Prostate gland (tissue), 2 donors: Measurements from ENCODE around the gene IFIT1. TPM values are rescaled to one million over a fixed set of nuclear protein-coding genes. Genes with fewer than 3 reads are reported as not detected.
"Not testable (repeated sequence)": the region's sequence is repeated elsewhere in the genome, so short reads cannot be mapped to it uniquely, and the experiment has no call there.

ENCODE experiments used
- DNase-seq: peaks from one replicate; pipeline ENCODE4 v3.0.0-alpha.2; 2019; ENCODE audit warnings: low spot score
- H3K27ac ChIP-seq, 2 donors: fragments of 200-600 bp; sonication (generic); 2 replicates each; pipeline ENCODE4 v1.5.1; 2017 to 2019
- H3K27me3 ChIP-seq: fragments of 200-600 bp; sonication (generic); replicated peaks from 2 replicates; pipeline ENCODE4 v1.5.1; 2019; ENCODE audit not compliant: insufficient read depth
- H3K36me3 ChIP-seq, 2 donors: fragments of 200-600 bp; sonication (generic); 1 replicate in 1 of 2; 2 replicates in 1 of 2; pipeline versions ENCODE4 v1.5.1 to v1.8.1; 2017 to 2019
- H3K4me1 ChIP-seq: fragments of 200-600 bp; sonication (generic); replicated peaks from 2 replicates; pipeline ENCODE4 v1.5.1; 2019
- H3K4me3 ChIP-seq, 2 donors: fragments of 200-600 bp; sonication (generic); 2 replicates each; pipeline ENCODE4 v1.5.1; 2017 to 2019
- H3K9me3 ChIP-seq: fragments of 200-600 bp; sonication (generic); 2 replicates; pipeline ENCODE4 v1.5.1; 2017
- CTCF ChIP-seq, 4 experiments: fragments of 200-600 bp in 2 of 4; fragments of 450-650 bp in 2 of 4; sonication (generic) in 2 of 4; IDR thresholded peaks; 1 replicate in 3 of 4; 2 replicates in 1 of 4; pipeline ENCODE4 v1.5.1; 2016 to 2019; ENCODE audit warnings: antibody characterized with exemption in 4 of 4, mild to moderate bottlenecking in 2 of 4, moderate library complexity in 2 of 4
- POLR2A ChIP-seq: fragments of 450-650 bp; IDR thresholded peaks from one replicate; pipeline ENCODE4 v1.6.1; 2016; ENCODE audit warnings: antibody characterized with exemption, mild to moderate bottlenecking
- POLR2AphosphoS5 ChIP-seq: sonication (generic); formaldehyde crosslinking; IDR thresholded peaks from one replicate; pipeline ENCODE4 v1.6.1; 2017; ENCODE audit warnings: antibody characterized with exemption
- WGBS: methylation state at CpG from one replicate; pipeline ENCODE4 v1.1.5; 2018; 5-methylcytosine and 5-hydroxymethylcytosine counted together
- intact Hi-C: fragments of 100-400 bp; cut with DNase I; formaldehyde crosslinking; loops from one replicate; pipeline ENCODE4 v1.14.2; 2022
- total RNA-seq, 2 donors: library from RNA; depleted of rRNA; stranded (reverse); fragments of >200 nt; gene quantifications; one replicate each; pipeline ENCODE4 v1.1.0, GENCODE V29; 2016

The IFIT1 gene
- total RNA-seq, 2 donors from 2014 or later = 7.6 to 17.4 TPM

- peak; percentile 26 for DNase-seq
- H3K4me1 ChIP-seq = not testable (repeated sequence)
- WGBS = 17% methylated on average over 7 of the region's 7 CpGs
These were observed 41.6 kb upstream of the IFIT1 start for GRCh38 chr10:89350631-89351315.

GRCh38 chr10:89351412-89351779, 41.0 kb upstream of the IFIT1 start:
- 27% methylated on average over 1 of the region's 1 CpG for WGBS
- Histone ChIP-seq H3K27ac (peak overlapping the region; percentile 59 to 63), H3K9me3 (no peaks in the 10 kb centered on the region), H3K36me3 (no peaks in the 10 kb centered on the region), H3K4me1 (no peaks in the 10 kb centered on the region), H3K27me3 (no peaks in the 10 kb centered on the region), H3K4me3 (no peak overlapping the region)
- intact Hi-C loops = no loop called here
- TF ChIP-seq CTCF (IDR thresholded peaks at IDR 0.05) = no peak
- TF ChIP-seq POLR2A = no peak
- no peak for TF ChIP-seq POLR2AphosphoS5
- no peak for DNase-seq

More at GRCh38 chr10:89350631-89351315, 41.6 kb upstream of the IFIT1 start:
- H3K9me3 ChIP-seq, intact Hi-C loops, H3K27me3 ChIP-seq, H3K4me3 ChIP-seq, H3K36me3 ChIP-seq: not testable (repeated sequence)
- peak; percentile 41 for TF ChIP-seq POLR2AphosphoS5
- peak overlapping the region; percentile 59 to 63 for H3K27ac ChIP-seq

GRCh38 chr10:89351780-89352597, 40.4 kb upstream of the IFIT1 start:
- Histone ChIP-seq H3K9me3 (no peaks in the 10 kb centered on the region), H3K4me1 (no peaks in the 10 kb centered on the region), H3K27ac (peak overlapping the region; percentile 59 to 63), H3K36me3 (no peaks in the 10 kb centered on the region), H3K4me3 (no peak overlapping the region), H3K27me3 (no peaks in the 10 kb centered on the region)
- no peak for TF ChIP-seq CTCF (IDR thresholded peaks at IDR 0.05)
- TF ChIP-seq POLR2AphosphoS5 = peak; percentile 13
- WGBS = 36% methylated on average over 12 of the region's 12 CpGs
- intact Hi-C loops = no loop called here
- DNase-seq = no peak

- intact Hi-C loops = no loop called here
- H3K9me3 ChIP-seq = no peaks in the 10 kb centered on the region
- no peak for TF ChIP-seq CTCF (IDR thresholded peaks at IDR 0.05)
- no peak for TF ChIP-seq POLR2AphosphoS5
- TF ChIP-seq POLR2A = no peak
These were observed 39.6 kb upstream of the IFIT1 start for GRCh38 chr10:89352802-89353201.

GRCh38 chr10:89355394-89355931, 37.0 kb upstream of the IFIT1 start:
- H3K9me3 ChIP-seq = no peaks in the 10 kb centered on the region
- H3K36me3 ChIP-seq = no peaks in the 10 kb centered on the region
- H3K27ac ChIP-seq = no peak overlapping the region
- TF ChIP-seq POLR2AphosphoS5 (no peak), POLR2A (no peak), CTCF (IDR thresholded peaks at IDR 0.05) (no peak)
- intact Hi-C loops = no loop called here
- 100% methylated on average over 2 of the region's 2 CpGs for WGBS
- H3K4me1 ChIP-seq = no peaks in the 10 kb centered on the region
- no peak overlapping the region for H3K4me3 ChIP-seq
- no peak for DNase-seq
- H3K27me3 ChIP-seq = no peaks in the 10 kb centered on the region

More at GRCh38 chr10:89352802-89353201, 39.6 kb upstream of the IFIT1 start:
- Histone ChIP-seq H3K36me3 (no peaks in the 10 kb centered on the region), H3K27me3 (no peaks in the 10 kb centered on the region), H3K27ac (no peak overlapping the region), H3K4me3 (no peak overlapping the region), H3K4me1 (no peaks in the 10 kb centered on the region)
- DNase-seq = no peak
- 87% methylated on average over 4 of the region's 4 CpGs for WGBS
